ENCODE data around the gene IRGQ.

Gene IRGQ

DNA sequence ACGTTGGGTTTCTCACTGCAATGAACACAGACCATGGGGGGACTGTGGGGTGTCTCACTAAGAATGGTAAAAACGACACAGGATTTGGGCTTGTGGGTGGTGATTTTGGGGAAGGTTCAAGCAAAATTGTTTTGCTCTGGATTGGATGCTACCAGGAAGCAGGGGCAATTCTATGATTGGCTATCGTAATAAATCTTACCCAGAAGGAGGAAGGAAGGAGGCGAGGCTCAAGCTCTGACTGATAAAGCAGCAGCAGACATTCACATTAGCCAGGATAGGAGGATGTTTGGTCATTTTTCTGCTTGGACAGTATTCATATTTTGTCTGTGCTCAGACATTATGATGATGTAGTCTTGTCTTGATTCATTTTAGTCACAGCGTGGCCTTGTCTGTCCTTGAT, 1.9 kb upstream of the IRGQ start:
- DNase-seq (ENCODE audit: low read depth) = no peak

DNA sequence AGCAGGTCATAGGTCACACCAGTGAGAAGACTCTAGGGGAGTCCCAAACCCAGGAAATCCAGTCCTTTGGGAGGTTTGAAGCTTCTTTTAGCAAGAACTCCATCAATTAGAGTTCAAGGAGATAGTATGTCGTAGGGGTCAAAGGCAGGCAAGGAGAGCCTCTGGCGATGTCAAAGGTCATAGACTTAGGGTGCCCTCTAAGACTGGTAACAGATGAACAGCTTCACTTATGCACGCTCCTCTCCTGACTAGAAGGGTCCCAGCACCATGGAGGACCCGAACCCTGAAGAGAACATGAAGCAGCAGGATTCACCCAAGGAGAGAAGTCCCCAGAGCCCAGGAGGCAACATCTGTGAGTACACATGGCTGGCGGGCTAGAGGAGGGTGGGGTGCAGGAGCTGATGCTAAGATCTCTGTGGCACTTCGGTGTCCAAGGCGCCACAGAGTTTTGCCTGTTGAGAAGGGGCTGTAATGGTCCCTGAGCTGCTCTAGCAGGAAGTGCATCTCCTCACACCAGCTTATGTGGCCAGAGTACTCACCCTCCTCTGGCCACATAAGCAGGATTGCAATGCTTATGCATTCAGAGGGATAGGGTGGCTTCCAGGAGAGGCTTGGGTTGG, 1.0 kb upstream of the IRGQ start:
- peak; percentile 22 for DNase-seq (ENCODE audit: low read depth)
- TF ChIP-seq, protein P1, sequence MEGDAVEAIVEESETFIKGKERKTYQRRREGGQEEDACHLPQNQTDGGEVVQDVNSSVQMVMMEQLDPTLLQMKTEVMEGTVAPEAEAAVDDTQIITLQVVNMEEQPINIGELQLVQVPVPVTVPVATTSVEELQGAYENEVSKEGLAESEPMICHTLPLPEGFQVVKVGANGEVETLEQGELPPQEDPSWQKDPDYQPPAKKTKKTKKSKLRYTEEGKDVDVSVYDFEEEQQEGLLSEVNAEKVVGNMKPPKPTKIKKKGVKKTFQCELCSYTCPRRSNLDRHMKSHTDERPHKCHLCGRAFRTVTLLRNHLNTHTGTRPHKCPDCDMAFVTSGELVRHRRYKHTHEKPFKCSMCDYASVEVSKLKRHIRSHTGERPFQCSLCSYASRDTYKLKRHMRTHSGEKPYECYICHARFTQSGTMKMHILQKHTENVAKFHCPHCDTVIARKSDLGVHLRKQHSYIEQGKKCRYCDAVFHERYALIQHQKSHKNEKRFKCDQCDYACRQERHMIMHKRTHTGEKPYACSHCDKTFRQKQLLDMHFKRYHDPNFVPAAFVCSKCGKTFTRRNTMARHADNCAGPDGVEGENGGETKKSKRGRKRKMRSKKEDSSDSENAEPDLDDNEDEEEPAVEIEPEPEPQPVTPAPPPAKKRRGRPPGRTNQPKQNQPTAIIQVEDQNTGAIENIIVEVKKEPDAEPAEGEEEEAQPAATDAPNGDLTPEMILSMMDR (IDR thresholded peaks at IDR 0.05; ENCODE audit: insufficient read depth, low read depth, low read length, missing control alignments) = no peak

More for the DNA sequence above, 1.9 kb upstream of the IRGQ start:
- peak overlapping the region; percentile 93 for H3K4me3 ChIP-seq (ENCODE audit: low read depth, low read length)
- TF ChIP-seq, protein P1 (IDR thresholded peaks at IDR 0.05; ENCODE audit: insufficient read depth, low read depth, low read length, missing control alignments) = no peak

DNA sequence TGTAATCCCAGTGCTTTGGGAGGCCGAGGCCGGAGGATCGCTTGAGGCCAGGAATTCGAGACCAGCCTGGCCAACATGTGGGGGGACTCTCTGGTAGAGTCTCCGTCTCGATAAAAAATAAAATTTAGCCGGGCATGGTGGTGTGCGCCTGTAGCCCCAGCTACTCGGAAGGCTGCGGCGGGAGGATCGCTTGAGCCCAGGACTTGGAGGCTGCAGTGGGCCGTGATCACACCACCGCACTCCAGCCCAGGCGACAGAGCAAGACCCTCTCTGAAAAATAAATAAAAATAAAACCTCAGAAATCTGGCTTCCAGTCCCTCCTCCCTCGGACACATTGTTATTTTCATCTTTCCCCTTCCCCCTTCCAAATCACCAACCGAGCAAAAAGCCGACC, 332 bp downstream of the IRGQ start:
- DNase-seq (ENCODE audit: low read depth) = no peak
- TF ChIP-seq, protein P1 (IDR thresholded peaks at IDR 0.05; ENCODE audit: insufficient read depth, low read depth, low read length, missing control alignments) = no peak

More for the DNA sequence above, 1.0 kb upstream of the IRGQ start:
- H3K4me3 ChIP-seq (ENCODE audit: low read depth, low read length) = peak overlapping the region; percentile 93

DNA sequence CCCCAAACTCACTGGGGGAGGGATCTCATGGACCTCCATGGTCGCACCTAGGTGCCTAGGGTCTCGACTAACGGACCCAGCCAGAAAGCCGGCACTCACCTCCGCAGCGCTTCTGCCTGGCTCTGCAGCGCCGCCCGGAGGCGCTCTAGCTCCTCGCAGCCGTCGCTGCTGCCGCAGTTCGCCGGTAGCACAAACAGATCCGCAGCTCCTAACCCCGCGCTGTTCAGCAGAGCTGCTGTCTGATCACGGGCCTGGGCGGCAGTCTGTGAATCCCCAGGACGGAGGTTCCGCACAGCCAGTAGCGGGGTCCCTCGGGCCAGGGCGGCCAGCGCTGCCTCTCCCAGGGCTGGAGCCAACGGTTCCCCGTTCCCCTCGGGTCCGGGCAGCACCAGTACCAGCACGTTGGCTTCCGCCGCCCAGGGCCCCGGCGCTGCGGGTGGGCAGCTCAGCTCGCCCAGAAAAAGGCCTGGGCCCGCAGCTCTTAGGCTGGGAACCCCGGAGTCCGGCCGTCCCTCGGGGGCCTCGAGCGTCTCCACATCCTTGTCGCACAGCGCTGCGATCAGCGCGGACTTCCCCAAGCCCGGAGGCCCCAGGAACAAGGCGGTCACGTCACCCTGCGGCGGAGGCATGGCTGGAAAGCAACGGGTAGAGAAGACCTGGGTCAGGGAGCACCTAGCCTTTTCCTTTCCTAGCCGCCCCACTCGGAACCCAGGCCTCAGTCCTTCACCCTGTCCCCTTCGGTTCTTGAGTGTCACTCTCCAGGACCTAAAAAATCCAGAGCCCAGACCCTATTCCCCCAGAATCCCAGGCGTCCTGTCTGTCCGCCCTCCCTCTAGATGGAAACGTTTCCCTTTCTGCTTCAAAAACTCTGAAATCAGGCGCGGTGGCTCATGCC, 977 bp downstream of the IRGQ start:
- DNase-seq (ENCODE audit: low read depth) = peak; percentile 86
- peak overlapping the region; percentile 78 for H3K4me3 ChIP-seq (ENCODE audit: low read depth, low read length)
- TF ChIP-seq, protein P1 (IDR thresholded peaks at IDR 0.05; ENCODE audit: insufficient read depth, low read depth, low read length, missing control alignments) = peak; percentile 94

More for the DNA sequence above, 332 bp downstream of the IRGQ start:
- H3K4me3 ChIP-seq (ENCODE audit: low read depth, low read length) = peak overlapping the region; percentile 78

DNA sequence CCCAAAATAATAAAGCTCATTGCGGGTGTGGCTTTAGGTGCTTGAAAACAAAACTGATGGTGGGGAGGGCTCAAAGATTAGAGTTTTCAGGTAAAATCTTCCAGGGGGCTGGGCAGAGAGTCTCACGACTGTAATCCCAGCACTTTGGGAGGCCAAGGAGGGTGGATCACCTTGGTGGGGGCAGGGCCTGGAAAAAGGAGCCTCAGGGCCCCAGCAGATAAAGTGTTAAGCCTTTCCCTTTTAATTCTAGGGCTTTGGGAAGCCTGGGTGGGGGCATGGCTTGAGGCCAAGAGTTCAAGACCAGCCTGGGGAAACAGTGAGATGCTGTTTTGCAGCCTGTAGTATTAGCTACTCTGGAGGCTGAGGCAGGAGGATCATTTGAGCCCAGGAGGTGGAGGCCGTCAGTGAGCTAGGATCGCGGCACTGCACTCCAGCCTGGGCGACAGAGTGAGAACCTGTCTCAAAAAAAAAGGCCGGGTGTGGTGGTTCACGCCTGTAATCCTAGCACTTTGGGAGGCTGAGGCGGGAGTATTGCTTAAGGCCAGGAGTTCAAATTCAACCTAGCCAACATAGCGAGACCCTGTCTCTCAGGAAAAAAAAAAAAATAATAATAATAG, 1.7 kb downstream of the IRGQ start:
- DNase-seq (ENCODE audit: low read depth) = no peak
- TF ChIP-seq, protein P1 (IDR thresholded peaks at IDR 0.05; ENCODE audit: insufficient read depth, low read depth, low read length, missing control alignments) = no peak
- peak overlapping the region; percentile 78 for H3K4me3 ChIP-seq (ENCODE audit: low read depth, low read length)

DNA sequence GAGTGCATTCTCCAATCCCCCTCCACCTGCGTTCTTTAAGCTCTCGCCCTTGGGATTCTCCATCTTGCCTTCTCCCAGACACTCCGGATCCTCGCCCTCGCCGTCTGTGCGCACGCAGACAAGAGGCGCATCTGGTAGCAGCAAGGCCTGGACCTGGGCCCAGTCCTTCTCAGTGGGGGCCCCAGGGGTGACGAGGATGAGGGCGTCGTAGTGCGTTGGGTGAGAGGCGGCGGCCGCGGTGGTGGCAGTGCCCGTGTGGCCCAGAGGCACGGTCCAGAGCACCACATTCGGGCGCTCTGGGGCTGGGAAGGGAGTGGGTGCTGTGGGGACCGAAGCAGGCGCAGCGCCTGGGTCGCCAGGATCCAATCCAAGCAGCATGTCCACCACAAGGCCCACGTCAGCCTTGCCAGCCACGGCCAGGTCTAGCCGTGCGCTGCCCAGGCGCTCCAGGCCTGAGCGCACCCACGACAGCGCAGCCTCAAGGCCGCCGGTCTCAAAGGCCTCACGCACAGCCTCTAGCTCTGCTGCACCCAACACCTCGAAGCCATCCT, 3.1 kb downstream of the IRGQ start:
- TF ChIP-seq, protein P1 (IDR thresholded peaks at IDR 0.05; ENCODE audit: insufficient read depth, low read depth, low read length, missing control alignments) = no peak
- H3K4me3 ChIP-seq (ENCODE audit: low read depth, low read length) = no peak overlapping the region
- no peak for DNase-seq (ENCODE audit: low read depth)

Data from GM12865 (cell line).